Fibroblast of lung (primary cell): ENCODE results near the gene DDX19B.

Source experiments
- EZH2 ChIP-seq: IDR thresholded peaks from 2 replicates; pipeline ENCODE4 v1.5.1; 2012; ENCODE audit warnings: low read length, control low read depth, mild to moderate bottlenecking; ENCODE audit errors: missing control alignments
- TF ChIP-seq, protein P1 (sequence below), 2 donors: IDR thresholded peaks in 1 of 2; conservative IDR thresholded peaks in 1 of 2; 1 replicate in 1 of 2; 2 replicates in 1 of 2; pipeline ENCODE4 v1.5.1; 2011 to 2012; ENCODE audit warnings: low read length in 2 of 2, control low read depth in 1 of 2, inconsistent platforms in 1 of 2, low read depth in 1 of 2, mild to moderate bottlenecking in 1 of 2

DNA sequence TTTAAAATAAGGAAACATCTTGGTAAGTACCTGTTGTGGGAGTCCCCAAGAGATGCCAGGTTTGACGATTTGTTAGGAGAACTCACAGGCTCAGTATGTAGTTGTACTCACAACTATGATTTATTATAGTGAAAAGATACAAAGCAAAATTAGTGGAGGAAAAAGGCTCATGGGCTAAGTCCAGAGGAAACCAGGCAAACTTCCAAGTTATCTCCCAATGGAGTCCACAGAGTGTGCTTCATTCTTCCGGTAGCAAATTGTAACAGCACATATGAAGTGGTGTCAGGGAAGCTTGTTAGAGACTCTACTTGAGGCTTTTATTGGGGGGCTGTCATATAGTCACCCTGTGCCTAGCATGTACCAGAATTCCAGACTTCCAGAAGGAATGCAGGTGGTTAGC, 50.0 kb downstream of the DDX19B start:
- TF ChIP-seq, protein P1, sequence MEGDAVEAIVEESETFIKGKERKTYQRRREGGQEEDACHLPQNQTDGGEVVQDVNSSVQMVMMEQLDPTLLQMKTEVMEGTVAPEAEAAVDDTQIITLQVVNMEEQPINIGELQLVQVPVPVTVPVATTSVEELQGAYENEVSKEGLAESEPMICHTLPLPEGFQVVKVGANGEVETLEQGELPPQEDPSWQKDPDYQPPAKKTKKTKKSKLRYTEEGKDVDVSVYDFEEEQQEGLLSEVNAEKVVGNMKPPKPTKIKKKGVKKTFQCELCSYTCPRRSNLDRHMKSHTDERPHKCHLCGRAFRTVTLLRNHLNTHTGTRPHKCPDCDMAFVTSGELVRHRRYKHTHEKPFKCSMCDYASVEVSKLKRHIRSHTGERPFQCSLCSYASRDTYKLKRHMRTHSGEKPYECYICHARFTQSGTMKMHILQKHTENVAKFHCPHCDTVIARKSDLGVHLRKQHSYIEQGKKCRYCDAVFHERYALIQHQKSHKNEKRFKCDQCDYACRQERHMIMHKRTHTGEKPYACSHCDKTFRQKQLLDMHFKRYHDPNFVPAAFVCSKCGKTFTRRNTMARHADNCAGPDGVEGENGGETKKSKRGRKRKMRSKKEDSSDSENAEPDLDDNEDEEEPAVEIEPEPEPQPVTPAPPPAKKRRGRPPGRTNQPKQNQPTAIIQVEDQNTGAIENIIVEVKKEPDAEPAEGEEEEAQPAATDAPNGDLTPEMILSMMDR (conservative IDR thresholded peaks at IDR 0.05 in 1 of 2, IDR thresholded peaks at IDR 0.05 in 1 of 2; ENCODE audit: low read depth in 1 of 2, low read length in 2 of 2): no peak
- TF ChIP-seq EZH2: no peak
